H1 (cell line): ENCODE results near the gene EYA2. TPM values are rescaled to one million over a fixed set of nuclear protein-coding genes. Genes with fewer than 3 reads are reported as not detected.

Source experiments
- CTCF ChIA-PET: fragments of 300-600 bp; sonication (Branson Sonifier 250); formaldehyde crosslinking; loops from one replicate; lab custom pipeline; 2021; ENCODE audit not compliant: partially characterized antibody; lab: Charles Lee
- POLR2A ChIA-PET: fragments of 300-600 bp; sonication (Branson Sonifier 250); formaldehyde crosslinking; loops from one replicate; lab custom pipeline; 2021; ENCODE audit warnings: inconsistent platforms; ENCODE audit not compliant: partially characterized antibody; lab: Charles Lee
- DNase-seq, 2 experiments: peaks; one replicate each; pipeline versions ENCODE4 v3.0.0 to v3.0.0-alpha.2; 2010 to 2022; ENCODE audit warnings: low spot score in 2 of 2, low read depth in 1 of 2, mixed read lengths in 1 of 2
- FAIRE-seq: peaks from 2 replicates; lab custom pipeline; 2011; peaks lifted over from hg19 to GRCh38; lab: Jason Lieb, UNC
- H2AFZ ChIP-seq: 2 replicates; pipeline ENCODE4 v1.8.1; 2012; ENCODE audit warnings: low read length, inconsistent platforms
- H2AK5ac ChIP-seq: 2 replicates; pipeline ENCODE4 v1.6.1; 2013; ENCODE audit warnings: low read depth, low read length
- H2BK120ac ChIP-seq: replicated peaks from 2 replicates; pipeline ENCODE3; 2013; ENCODE audit warnings: low read depth, low read length, inconsistent platforms
- H2BK12ac ChIP-seq: 2 replicates; pipeline ENCODE4 v1.6.1; 2013; ENCODE audit warnings: low read depth, low read length
- H2BK15ac ChIP-seq: 2 replicates; pipeline ENCODE4 v1.6.1; 2013; ENCODE audit warnings: low read length
- H2BK20ac ChIP-seq: 2 replicates; pipeline ENCODE4 v1.6.1; 2013; ENCODE audit warnings: low read length
- H2BK5ac ChIP-seq: 2 replicates; pipeline ENCODE4 v1.6.1; 2013; ENCODE audit warnings: low read depth, low read length
- H3K14ac ChIP-seq: 2 replicates; pipeline ENCODE4 v1.6.1; 2013; ENCODE audit warnings: inconsistent platforms; ENCODE audit not compliant: insufficient read length
- H3K18ac ChIP-seq: 2 replicates; pipeline ENCODE4 v1.6.1; 2013; ENCODE audit warnings: low read length; ENCODE audit errors: extremely low read depth
- H3K23ac ChIP-seq: 2 replicates; pipeline ENCODE4 v1.6.1; 2013; ENCODE audit warnings: inconsistent platforms; ENCODE audit not compliant: insufficient read length
- H3K23me2 ChIP-seq: 2 replicates; pipeline ENCODE4 v1.6.1; 2013; ENCODE audit warnings: low read depth, low read length
- H3K27ac ChIP-seq: 2 replicates; pipeline ENCODE4 v1.6.1; 2011; ENCODE audit warnings: low read depth, low read length, inconsistent platforms
- H3K27me3 ChIP-seq, 4 experiments: replicated peaks in 1 of 4; 1 replicate in 1 of 4; 2 replicates in 3 of 4; pipeline versions ENCODE4 v1.6.1 to v1.8.1; 2011 to 2013; ENCODE audit warnings: low read length in 3 of 4, mild to moderate bottlenecking in 3 of 4, inconsistent platforms in 2 of 4, mixed read lengths in 2 of 4, moderate library complexity in 1 of 4; ENCODE audit not compliant: control insufficient read depth in 3 of 4, insufficient read depth in 3 of 4; ENCODE audit errors: extremely low read depth in 1 of 4
- H3K36me3 ChIP-seq, 4 experiments: 2 replicates each; pipeline versions ENCODE4 v1.6.1 to v1.8.1; 2011 to 2013; ENCODE audit warnings: mild to moderate bottlenecking in 4 of 4, low read length in 3 of 4, moderate library complexity in 2 of 4, control low read depth in 1 of 4, inconsistent platforms in 1 of 4; ENCODE audit not compliant: insufficient read depth in 4 of 4, control insufficient read depth in 2 of 4
- H3K4ac ChIP-seq: replicated peaks from 2 replicates; pipeline ENCODE3; 2013; ENCODE audit warnings: low read length, low read depth, mixed read lengths, inconsistent platforms; ENCODE audit not compliant: insufficient read length
- H3K4me1 ChIP-seq, 4 experiments: replicated peaks in 1 of 4; 1 replicate in 1 of 4; 2 replicates in 3 of 4; pipeline versions ENCODE4 v1.6.1 to v1.8.1; 2011 to 2013; ENCODE audit warnings: low read length in 3 of 4, inconsistent platforms in 2 of 4, mixed read lengths in 1 of 4; ENCODE audit not compliant: insufficient read depth in 4 of 4, control insufficient read depth in 3 of 4
- H3K4me2 ChIP-seq, 2 experiments: 2 replicates each; pipeline versions ENCODE4 v1.6.1 to v1.8.1; 2011 to 2013; ENCODE audit warnings: low read depth in 2 of 2, low read length in 2 of 2, control low read depth in 1 of 2, inconsistent platforms in 1 of 2, mild to moderate bottlenecking in 1 of 2; ENCODE audit not compliant: insufficient read depth in 1 of 2
- H3K4me3 ChIP-seq, 4 experiments: fragments of 200-600, 300-600 bp in 1 of 4; sonication (generic), shearing (Covaris generic), sonication (Bioruptor Twin) in 1 of 4; 2 replicates each; pipeline versions ENCODE4 v1.5.1 to v1.8.1; 2011 to 2016; ENCODE audit warnings: low read length in 4 of 4, low read depth in 3 of 4, control low read depth in 2 of 4, inconsistent platforms in 2 of 4, mild to moderate bottlenecking in 2 of 4, mixed read lengths in 1 of 4, moderate library complexity in 1 of 4; ENCODE audit not compliant: insufficient read depth in 2 of 4; ENCODE audit errors: extremely low read depth in 1 of 4
- H3K56ac ChIP-seq: replicated peaks from 2 replicates; pipeline ENCODE3; 2013; ENCODE audit warnings: low read depth, mild to moderate bottlenecking, mixed read lengths, low read length, inconsistent platforms; ENCODE audit not compliant: insufficient read length
- H3K79me1 ChIP-seq: 2 replicates; pipeline ENCODE4 v1.6.1; 2013; ENCODE audit warnings: low read depth, low read length, control low read depth
- H3K79me2 ChIP-seq, 2 experiments: 2 replicates each; pipeline versions ENCODE4 v1.6.1 to v1.8.1; 2012 to 2013; ENCODE audit warnings: low read length in 2 of 2, mild to moderate bottlenecking in 2 of 2, inconsistent platforms in 1 of 2; ENCODE audit not compliant: insufficient read depth in 2 of 2, control insufficient read depth in 1 of 2
- H3K9ac ChIP-seq, 4 experiments: replicated peaks in 1 of 4; 1 replicate in 1 of 4; 2 replicates in 3 of 4; pipeline versions ENCODE4 v1.6.1 to v1.8.1; 2011 to 2013; ENCODE audit warnings: low read depth in 3 of 4, low read length in 3 of 4, control low read depth in 2 of 4, mild to moderate bottlenecking in 2 of 4, moderate library complexity in 2 of 4, inconsistent platforms in 1 of 4; ENCODE audit errors: extremely low read depth in 1 of 4
- H3K9me3 ChIP-seq, 2 experiments: 2 replicates each; pipeline versions ENCODE4 v1.6.1 to v1.8.1; 2012 to 2013; ENCODE audit warnings: mild to moderate bottlenecking in 2 of 2, moderate library complexity in 2 of 2, control low read depth in 1 of 2, inconsistent platforms in 1 of 2, low read depth in 1 of 2, low read length in 1 of 2, mixed read lengths in 1 of 2; ENCODE audit not compliant: insufficient read depth in 2 of 2
- H4K20me1 ChIP-seq, 2 experiments: replicated peaks in 1 of 2; 2 replicates each; pipeline versions ENCODE3 to v1.8.1; 2011 to 2013; ENCODE audit warnings: inconsistent platforms in 2 of 2, low read length in 2 of 2, mild to moderate bottlenecking in 1 of 2; ENCODE audit not compliant: insufficient read depth in 2 of 2, control insufficient read depth in 1 of 2
- H4K5ac ChIP-seq: 2 replicates; pipeline ENCODE4 v1.6.1; 2013; ENCODE audit warnings: low read length, low read depth, mixed read lengths, inconsistent platforms; ENCODE audit not compliant: insufficient read length
- H4K8ac ChIP-seq: 2 replicates; pipeline ENCODE4 v1.8.0; 2013; ENCODE audit warnings: mild to moderate bottlenecking, moderate library complexity, low read length, inconsistent platforms; ENCODE audit not compliant: insufficient read depth; ENCODE audit errors: extremely low read depth
- H4K91ac ChIP-seq: replicated peaks from 2 replicates; pipeline ENCODE3; 2013; ENCODE audit warnings: low read length, mixed read lengths, inconsistent platforms; ENCODE audit not compliant: insufficient read length
- ASH2L ChIP-seq: fragments of 200-600, 300-600 bp; sonication (generic); IDR thresholded peaks from one replicate; pipeline ENCODE4 v1.7.1; 2017; ENCODE audit warnings: low read length
- BACH1 ChIP-seq: IDR thresholded peaks from 2 replicates; pipeline ENCODE4 v1.6.1; 2012; ENCODE audit warnings: low read length, improper control_type of control experiment
- CHD2 ChIP-seq: IDR thresholded peaks from 2 replicates; pipeline ENCODE4 v1.6.1; 2012; ENCODE audit warnings: low read length, improper control_type of control experiment
- EZH2 ChIP-seq: fragments of 200-600 bp; sonication (generic); IDR thresholded peaks from 2 replicates; pipeline ENCODE4 v1.7.1; 2012; ENCODE audit warnings: low read depth, mild to moderate bottlenecking, moderate library complexity, low read length, inconsistent platforms; ENCODE audit not compliant: severe bottlenecking
- POU5F1 ChIP-seq: IDR thresholded peaks from 2 replicates; pipeline ENCODE4 v1.6.1; 2011; ENCODE audit warnings: low read depth, mild to moderate bottlenecking, low read length, moderate library complexity
- RNF2 ChIP-seq: fragments of 200-900, 300-1000 bp; sonication (generic); IDR thresholded peaks from 2 replicates; pipeline ENCODE4 v1.7.1; 2016; ENCODE audit warnings: borderline replicate concordance, low read depth, mild to moderate bottlenecking, antibody characterized with exemption, low read length; ENCODE audit not compliant: poor library complexity, severe bottlenecking; ENCODE audit errors: missing control alignments
- SP1 ChIP-seq: IDR thresholded peaks from 2 replicates; pipeline ENCODE4 v1.6.1; 2011; ENCODE audit warnings: low read depth, low read length
- TBP ChIP-seq: IDR thresholded peaks from 2 replicates; pipeline ENCODE4 v1.6.1; 2011; ENCODE audit warnings: low read depth, low read length, improper control_type of control experiment
- ZNF274 ChIP-seq: IDR thresholded peaks from 2 replicates; pipeline ENCODE4 v1.7.0; 2012; ENCODE audit warnings: low read length, borderline replicate concordance; ENCODE audit errors: extremely low read depth
- WGBS, 2 experiments: shearing (Covaris generic) in 1 of 2; methylation state at CpG; one replicate each; pipeline versions ENCODE4 v1.1.6 to v1.1.7; 2013 to 2015; ENCODE audit warnings: low lambda C conversion rate in 2 of 2, mixed read lengths in 2 of 2, inconsistent platforms in 1 of 2, low coverage in 1 of 2, missing lambda C conversion rate in 1 of 2; ENCODE audit not compliant: insufficient replicate concordance in 2 of 2, insufficient coverage in 1 of 2, insufficient read length in 1 of 2; ENCODE audit errors: extremely low coverage in 1 of 2, missing lambda C conversion rate in 1 of 2; 5-methylcytosine and 5-hydroxymethylcytosine counted together
- polyA plus RNA-seq, 7 experiments: library from polyadenylated mRNA; depleted of rRNA in 3 of 7; stranded (reverse) in 5 of 7; unstranded in 2 of 7; fragments of >200 nt in 5 of 7; fragments of 200-250 nt in 2 of 7; gene quantifications; 1 replicate in 5 of 7; 2 replicates in 1 of 7; 4 replicates in 1 of 7; pipeline versions ENCODE4 v1.2.1 to v1.2.3, GENCODE V29; 2011 to 2013; ENCODE audit warnings: missing spikeins in 2 of 7, mixed read lengths in 2 of 7
- total RNA-seq: library from RNA; stranded (reverse); fragmentation: NEBNext Ultra II Directional; extraction: Animal tissue kit (Norgen Biotek cat#: 25700); gene quantifications from 2 replicates; pipeline ENCODE4 v1.2.1, GENCODE V29; 2021

EYA2 gene
- total and polyA plus RNA-seq, 2 of the 8 experiments (the other 6 are each of a cell fraction or from before 2014, with no cell fraction given) = 1.6 to 1.7 TPM

GRCh38 chr20:47062226-47062890 lies 167.7 kb downstream of the EYA2 start:
- no peak overlapping the region for H3K4me3 ChIP-seq
- H2BK120ac ChIP-seq = no peak overlapping the region
- H2BK5ac ChIP-seq = no peak overlapping the region
- no peak overlapping the region for H2AFZ ChIP-seq
- H3K23ac ChIP-seq = no peak overlapping the region
- H2BK15ac ChIP-seq = no peak overlapping the region
- no peaks in the 10 kb centered on the region for H4K20me1 ChIP-seq
- no peak overlapping the region for H3K18ac ChIP-seq
- no peaks in the 10 kb centered on the region for H3K4me1 ChIP-seq
- H3K4ac ChIP-seq = no peak overlapping the region
- CTCF ChIA-PET = no interaction called here
- H4K8ac ChIP-seq = no peak overlapping the region
- H4K5ac ChIP-seq = no peak overlapping the region
- no peak for DNase-seq
- no peak overlapping the region for H2BK20ac ChIP-seq
- no peak overlapping the region for H4K91ac ChIP-seq
- peaks cover 1% of the 10 kb centered on the region; the same call in 1 of the 2 replicates for H3K23me2 ChIP-seq
- no peak for FAIRE-seq
- POLR2A ChIA-PET = no interaction called here
- TF ChIP-seq POU5F1 = no peak
- no peak for TF ChIP-seq TBP
- no peak for TF ChIP-seq BACH1
- no peak for TF ChIP-seq EZH2
- no peak for TF ChIP-seq ASH2L
- TF ChIP-seq CHD2 = no peak
- TF ChIP-seq ZNF274 = no peak
- TF ChIP-seq RNF2 = no peak
- no peak for TF ChIP-seq SP1
- no peaks in the 10 kb centered on the region for H3K79me1 ChIP-seq
- H3K27ac ChIP-seq = no peak overlapping the region
- no peak overlapping the region for H3K14ac ChIP-seq
- no peak overlapping the region for H3K4me2 ChIP-seq
- H3K9ac ChIP-seq = no peak overlapping the region
- no peaks in the 10 kb centered on the region for H3K79me2 ChIP-seq
- H3K27me3 ChIP-seq = no peaks in the 10 kb centered on the region
- H3K56ac ChIP-seq = no peak overlapping the region
- no peak overlapping the region for H2AK5ac ChIP-seq
- H2BK12ac ChIP-seq = no peak overlapping the region
- H3K9me3 ChIP-seq = peaks cover 3 to 10% of the 10 kb centered on the region in 2 experiments; a peak in 1 of 4 replicates
- H3K36me3 ChIP-seq = no peaks in the 10 kb centered on the region
- 91% methylated on average over 14 of the region's 14 CpGs; no CpG with 5 or more reads in 1 of the 2 experiments for WGBS, 2 experiments
